ENCODE data around the gene CPVL.

Gene CPVL

GRCh38 chr7:28981161-28981465 is 165.2 kb downstream of the CPVL start:
- no peak for TF ChIP-seq CTCF (IDR thresholded peaks at IDR 0.05; ENCODE audit: low read depth, low read length, poor library complexity, severe bottlenecking)
- TF ChIP-seq EZH2phosphoT487 (IDR thresholded peaks at IDR 0.05; ENCODE audit: borderline replicate concordance, low read length), result no peak
- no peaks in the 10 kb centered on the region for H3F3A ChIP-seq (ENCODE audit: control insufficient read depth, insufficient read depth)
- H3K9me3 ChIP-seq (ENCODE audit: control insufficient read depth, insufficient read depth, low read length), result no peaks in the 10 kb centered on the region
- no peaks in the 10 kb centered on the region for H3K27me3 ChIP-seq (ENCODE audit: control insufficient read depth, low read length)
- H3K4me3 ChIP-seq (ENCODE audit: low read length), result no peak overlapping the region
- H3K9me2 ChIP-seq (replicated peaks; ENCODE audit: control insufficient read depth, low read length), result no peaks in the 10 kb centered on the region
- H3K27ac ChIP-seq (ENCODE audit: low read depth, low read length), result no peak overlapping the region
- H3K79me2 ChIP-seq (ENCODE audit: control insufficient read depth, low read length), result no peaks in the 10 kb centered on the region
- no peak overlapping the region for H3K4me2 ChIP-seq (ENCODE audit: low read length)
- no peaks in the 10 kb centered on the region for H4K20me1 ChIP-seq (ENCODE audit: control insufficient read depth, insufficient read depth, low read depth, low read length)
- H3K36me3 ChIP-seq (ENCODE audit: control insufficient read depth, low read length), result no peaks in the 10 kb centered on the region
- H3K4me1 ChIP-seq (ENCODE audit: control insufficient read depth, low read length), result no peaks in the 10 kb centered on the region

- TF ChIP-seq EZH2phosphoT487 (IDR thresholded peaks at IDR 0.05; ENCODE audit: borderline replicate concordance, low read length), result no peak
- TF ChIP-seq CTCF (IDR thresholded peaks at IDR 0.05; ENCODE audit: low read depth, low read length, poor library complexity, severe bottlenecking), result no peak
Measured at GRCh38 chr7:28980451-28981160, 165.7 kb downstream of the CPVL start.

GRCh38 chr7:28979776-28980175 is 166.6 kb downstream of the CPVL start:
- Histone ChIP-seq H3K27ac (ENCODE audit: low read depth, low read length) (no peak overlapping the region), H3K9me3 (ENCODE audit: control insufficient read depth, insufficient read depth, low read length) (no peaks in the 10 kb centered on the region), H3K4me1 (ENCODE audit: control insufficient read depth, low read length) (no peaks in the 10 kb centered on the region), H3K4me2 (ENCODE audit: low read length) (no peak overlapping the region), H3K36me3 (ENCODE audit: control insufficient read depth, low read length) (no peaks in the 10 kb centered on the region), H3K79me2 (ENCODE audit: control insufficient read depth, low read length) (no peaks in the 10 kb centered on the region), H4K20me1 (ENCODE audit: control insufficient read depth, insufficient read depth, low read depth, low read length) (no peaks in the 10 kb centered on the region), H3K4me3 (ENCODE audit: low read length) (no peak overlapping the region), H3F3A (ENCODE audit: control insufficient read depth, insufficient read depth) (no peaks in the 10 kb centered on the region), H3K9me2 (replicated peaks; ENCODE audit: control insufficient read depth, low read length) (no peaks in the 10 kb centered on the region), H3K27me3 (ENCODE audit: control insufficient read depth, low read length) (no peaks in the 10 kb centered on the region)
- TF ChIP-seq CTCF (IDR thresholded peaks at IDR 0.05; ENCODE audit: low read depth, low read length, poor library complexity, severe bottlenecking), result no peak
- no peak for TF ChIP-seq EZH2phosphoT487 (IDR thresholded peaks at IDR 0.05; ENCODE audit: borderline replicate concordance, low read length)

More at GRCh38 chr7:28980451-28981160, 165.7 kb downstream of the CPVL start:
- H3K4me3 ChIP-seq (ENCODE audit: low read length), result no peak overlapping the region
- no peaks in the 10 kb centered on the region for H3K9me3 ChIP-seq (ENCODE audit: control insufficient read depth, insufficient read depth, low read length)
- H3K27ac ChIP-seq (ENCODE audit: low read depth, low read length), result no peak overlapping the region
- no peaks in the 10 kb centered on the region for H3K36me3 ChIP-seq (ENCODE audit: control insufficient read depth, low read length)
- H3F3A ChIP-seq (ENCODE audit: control insufficient read depth, insufficient read depth), result no peaks in the 10 kb centered on the region
- no peaks in the 10 kb centered on the region for H3K9me2 ChIP-seq (replicated peaks; ENCODE audit: control insufficient read depth, low read length)
- H4K20me1 ChIP-seq (ENCODE audit: control insufficient read depth, insufficient read depth, low read depth, low read length), result no peaks in the 10 kb centered on the region
- H3K27me3 ChIP-seq (ENCODE audit: control insufficient read depth, low read length), result no peaks in the 10 kb centered on the region
- no peak overlapping the region for H3K4me2 ChIP-seq (ENCODE audit: low read length)
- H3K4me1 ChIP-seq (ENCODE audit: control insufficient read depth, low read length), result no peaks in the 10 kb centered on the region
- H3K79me2 ChIP-seq (ENCODE audit: control insufficient read depth, low read length), result no peaks in the 10 kb centered on the region
